ENCODE data around the gene LDLRAD4.

- TF ChIP-seq FOXK2 (IDR thresholded peaks at IDR 0.05) (no peak), SP1 (IDR thresholded peaks at IDR 0.05) (no peak), TARDBP (IDR thresholded peaks at IDR 0.05) (no peak), LEF1 (IDR thresholded peaks at IDR 0.05; ENCODE audit: borderline replicate concordance) (no peak), FOXA1 (IDR thresholded peaks at IDR 0.05) (no peak), FOXM1 (IDR thresholded peaks at IDR 0.05; ENCODE audit: borderline replicate concordance) (no peak), CTBP1 (IDR thresholded peaks at IDR 0.05; ENCODE audit: borderline replicate concordance) (no peak), HDGF (IDR thresholded peaks at IDR 0.05; ENCODE audit: borderline replicate concordance) (no peak), ELF4 (IDR thresholded peaks at IDR 0.05) (no peak)
These were observed 3.6 kb downstream of the LDLRAD4 start for GRCh38 chr18:13221869-13222855.

All from HEK293T (cell line).